GM12878 (cell line): Measurements from ENCODE around the gene AIG1. TPM values are rescaled to one million over a fixed set of nuclear protein-coding genes. Genes with fewer than 3 reads are reported as not detected.

Experiments
- ATAC-seq: fragments of 200-7000 bp; cut with Tn5 transposase; 3 replicates; pipeline ENCODE4 v1.9.1; 2020; ENCODE audit warnings: mild to moderate bottlenecking, moderate library complexity
- BruUV-seq: library from RNA; stranded (reverse); fragments of 400-500 nt; replicated peaks from 2 replicates; lab custom pipeline; 2021; lab: Mats Ljungman, UMichigan
- CTCF ChIA-PET: fragments of 300-600 bp; sonication (Branson Sonifier 250); formaldehyde crosslinking; extraction: SDS; loops from one replicate; lab custom pipeline; 2021; ENCODE audit warnings: inconsistent platforms; lab: Yijun Ruan, JAX
- POLR2A ChIA-PET: fragments of 350-600 bp; formaldehyde crosslinking; extraction: SDS; loops from one replicate; lab custom pipeline; 2021; ENCODE audit warnings: inconsistent platforms; lab: Charles Lee
- RAD21 ChIA-PET: fragments of 300-600 bp; sonication (Branson Sonifier 250); formaldehyde crosslinking; loops from one replicate; lab custom pipeline; 2023; ENCODE audit warnings: antibody characterized with exemption; ENCODE audit not compliant: unreplicated experiment; lab: Charles Lee
- SMC1A ChIA-PET: fragments of 300-600 bp; sonication (Branson Sonifier 250); formaldehyde crosslinking; loops from one replicate; lab custom pipeline; 2023; ENCODE audit not compliant: unreplicated experiment, uncharacterized antibody; lab: Charles Lee
- DNase-seq: peaks from one replicate; pipeline ENCODE4 v3.0.0-alpha.2; 2011; ENCODE audit warnings: low read depth, low spot score
- FAIRE-seq: peaks from 3 replicates; lab custom pipeline; 2011; peaks lifted over from hg19 to GRCh38; lab: Jason Lieb, UNC
- H2AFZ ChIP-seq: 2 replicates; pipeline ENCODE4 v1.6.0; 2011; ENCODE audit warnings: low read depth, low read length, control low read depth; ENCODE audit not compliant: control insufficient read depth
- H3K27ac ChIP-seq: 2 replicates; pipeline ENCODE4 v1.5.1; 2011; ENCODE audit warnings: control low read depth; ENCODE audit not compliant: control insufficient read depth, insufficient read depth
- H3K27me3 ChIP-seq, 2 experiments: replicated peaks in 1 of 2; 2 replicates each; pipeline versions ENCODE4 v1.6.0 to v1.6.1; 2011; ENCODE audit warnings: low read length in 1 of 2; ENCODE audit not compliant: control insufficient read depth in 2 of 2, insufficient read depth in 2 of 2
- H3K36me3 ChIP-seq, 2 experiments: 2 replicates each; pipeline ENCODE4 v1.5.1; 2011; ENCODE audit warnings: low read length in 1 of 2; ENCODE audit not compliant: control insufficient read depth in 2 of 2, insufficient read depth in 2 of 2
- H3K4me1 ChIP-seq: 2 replicates; pipeline ENCODE4 v1.6.1; 2011; ENCODE audit warnings: mild to moderate bottlenecking, low read length, moderate library complexity, mixed read lengths; ENCODE audit not compliant: control insufficient read depth, insufficient read depth
- H3K4me2 ChIP-seq: 2 replicates; pipeline ENCODE4 v1.6.0; 2011; ENCODE audit warnings: control low read depth; ENCODE audit not compliant: control insufficient read depth, insufficient read depth
- H3K4me3 ChIP-seq: fragments of 200-600 bp; sonication (generic); 2 replicates; pipeline ENCODE4 v1.5.1; 2016
- H3K79me2 ChIP-seq: 2 replicates; pipeline ENCODE4 v1.6.0; 2011; ENCODE audit warnings: low read length; ENCODE audit not compliant: control insufficient read depth, insufficient read depth
- H3K9ac ChIP-seq: 2 replicates; pipeline ENCODE4 v1.8.0; 2011; ENCODE audit warnings: low read length, control low read depth, mixed read lengths; ENCODE audit not compliant: control insufficient read depth, insufficient read depth
- H3K9me3 ChIP-seq: replicated peaks from 3 replicates; pipeline ENCODE4 v1.5.1; 2011; ENCODE audit warnings: mild to moderate bottlenecking, low read length; ENCODE audit not compliant: control insufficient read depth, insufficient read depth
- H4K20me1 ChIP-seq: 2 replicates; pipeline ENCODE4 v1.6.0; 2011; ENCODE audit not compliant: control insufficient read depth, insufficient read depth
- ATF7 ChIP-seq: fragments of 450-650 bp; IDR thresholded peaks from 2 replicates; pipeline ENCODE4 v1.6.1; 2016; ENCODE audit warnings: low read depth, mild to moderate bottlenecking
- BACH1 ChIP-seq: fragments of 450-650 bp; IDR thresholded peaks from 2 replicates; pipeline ENCODE4 v1.6.1; 2017; ENCODE audit warnings: mild to moderate bottlenecking, borderline replicate concordance
- CEBPZ ChIP-seq: fragments of 150-350 bp; IDR thresholded peaks from 2 replicates; pipeline ENCODE4 v1.6.1; 2016; ENCODE audit warnings: low read depth, low read length
- CHD1 ChIP-seq: IDR thresholded peaks from 2 replicates; pipeline ENCODE4 v1.6.1; 2012; ENCODE audit warnings: low read depth, low read length, improper control_type of control experiment
- CREM ChIP-seq: IDR thresholded peaks from 2 replicates; pipeline ENCODE4 v1.6.1; 2014; ENCODE audit warnings: antibody characterized with exemption, low read depth
- FOXM1 ChIP-seq: IDR thresholded peaks from 2 replicates; pipeline ENCODE4 v1.6.1; 2012; ENCODE audit warnings: low read depth, mild to moderate bottlenecking, inconsistent platforms, low read length, moderate library complexity
- IRF4 ChIP-seq: IDR thresholded peaks from 2 replicates; pipeline ENCODE4 v1.6.1; 2011; ENCODE audit warnings: low read depth, low read length
- JUNB ChIP-seq: IDR thresholded peaks from 2 replicates; pipeline ENCODE4 v1.6.1; 2016; ENCODE audit warnings: antibody characterized with exemption, mild to moderate bottlenecking
- LARP7 ChIP-seq: fragments of 450-650 bp; IDR thresholded peaks from 2 replicates; pipeline ENCODE4 v1.6.1; 2017; ENCODE audit warnings: mild to moderate bottlenecking
- MEF2A ChIP-seq: IDR thresholded peaks from 2 replicates; pipeline ENCODE4 v1.6.1; 2011; ENCODE audit warnings: low read depth, mild to moderate bottlenecking, low read length, moderate library complexity; ENCODE audit not compliant: insufficient read depth
- MTA2 ChIP-seq: fragments of 450-650 bp; IDR thresholded peaks from 2 replicates; pipeline ENCODE4 v1.6.1; 2016; ENCODE audit warnings: low read depth, mild to moderate bottlenecking, moderate library complexity
- MXI1 ChIP-seq: fragments of 150-350 bp; IDR thresholded peaks from 2 replicates; pipeline ENCODE4 v1.6.1; 2011; ENCODE audit warnings: low read depth, mild to moderate bottlenecking, inconsistent platforms, low read length, improper control_type of control experiment
- RAD21 ChIP-seq: IDR thresholded peaks from 2 replicates; pipeline ENCODE4 v1.6.1; 2011; ENCODE audit warnings: mild to moderate bottlenecking, low read depth, low read length, moderate library complexity; ENCODE audit not compliant: insufficient read depth
- RBBP5 ChIP-seq: fragments of 200-600 bp; sonication (generic); conservative IDR thresholded peaks from 2 replicates; pipeline ENCODE4 v1.6.1; 2016
- RUNX3 ChIP-seq: IDR thresholded peaks from 2 replicates; pipeline ENCODE4 v1.6.1; 2012; ENCODE audit warnings: low read length, inconsistent platforms
- SMAD5 ChIP-seq: IDR thresholded peaks from 2 replicates; pipeline ENCODE4 v1.6.1; 2016; ENCODE audit warnings: antibody characterized with exemption, low read depth
- TAF1 ChIP-seq: IDR thresholded peaks from 2 replicates; pipeline ENCODE4 v1.6.1; 2011; ENCODE audit warnings: mild to moderate bottlenecking, low read depth, low read length, borderline replicate concordance
- WGBS: methylation state at CpG from one replicate; pipeline ENCODE4 v1.1.6; 2016; ENCODE audit warnings: low lambda C conversion rate; ENCODE audit not compliant: insufficient replicate concordance, insufficient coverage; ENCODE audit errors: missing lambda C conversion rate; 5-methylcytosine and 5-hydroxymethylcytosine counted together
- in situ Hi-C: fragments of 300-500 bp; cut with MboI; formaldehyde crosslinking; loops from 9 replicates; pipeline ENCODE4 v1.14.3; 2018; ENCODE audit warnings: mixed read lengths
- intact Hi-C: fragments of 100-400 bp; cut with micrococcal nuclease; formaldehyde crosslinking; loops from one replicate; pipeline ENCODE4 v1.14.2; 2022; ENCODE audit not compliant: unreplicated experiment
- polyA plus RNA-seq, 11 experiments: library from polyadenylated mRNA; depleted of rRNA in 4 of 11; unstranded in 6 of 11; stranded (reverse) in 5 of 11; fragments of >200 nt; fragmentation: Nextera tagmentation in 4 of 11; fragmentation: Illumina TruSeq in 1 of 11; extraction: Ambion mirVana in 4 of 11; extraction: Trizol in 1 of 11; gene quantifications; 1 replicate in 1 of 11; 2 replicates in 10 of 11; pipeline versions ENCODE4 v1.2.1 to v1.2.3, GENCODE V29; 2011 to 2016; ENCODE audit warnings: inconsistent platforms in 2 of 11, missing spikeins in 2 of 11, low read depth in 1 of 11
- total RNA-seq, 4 experiments: library from RNA; depleted of rRNA in 3 of 4; stranded (reverse); fragments of >200 nt in 3 of 4; fragmentation: Illumina TruSeq in 1 of 4; extraction: Trizol in 1 of 4; gene quantifications; 2 replicates each; pipeline versions ENCODE4 v1.2.1 to v1.2.3, GENCODE V29; 2013 to 2021

Gene AIG1
- total and polyA plus RNA-seq, 10 of the 15 experiments (the other 5 are each of a cell fraction or from before 2014, with no cell fraction given) = 27.0 to 74.5 (median 36.4) TPM

- intact Hi-C loops = no loop called here
- SMC1A ChIA-PET = no interaction called here
These were observed 260.9 kb downstream of the AIG1 start for GRCh38 chr6:143321491-143322086.

More at GRCh38 chr6:143321491-143322086, 260.9 kb downstream of the AIG1 start:
- no TSS peak for BruUV-seq
- no peak overlapping the region for H2AFZ ChIP-seq
- H4K20me1 ChIP-seq = no peaks in the 10 kb centered on the region
- in situ Hi-C loops = no loop called here
- CTCF ChIA-PET = no interaction called here
- RAD21 ChIA-PET = no interaction called here
- no peak overlapping the region for H3K4me2 ChIP-seq
- no peaks in the 10 kb centered on the region for H3K36me3 ChIP-seq
- H3K9ac ChIP-seq = no peak overlapping the region
- H3K9me3 ChIP-seq = no peaks in the 10 kb centered on the region
- ATAC-seq (no peak), DNase-seq (no peak), FAIRE-seq (no peak)
- no peak overlapping the region for H3K4me3 ChIP-seq
- POLR2A ChIA-PET = no interaction called here
- H3K4me1 ChIP-seq = no peaks in the 10 kb centered on the region
- no peak overlapping the region for H3K27ac ChIP-seq
- no peaks in the 10 kb centered on the region for H3K27me3 ChIP-seq
- TF ChIP-seq TAF1 = no peak
- TF ChIP-seq JUNB = no peak
- TF ChIP-seq RUNX3 = no peak
- no peak for TF ChIP-seq MTA2
- no peak for TF ChIP-seq MEF2A
- no peak for TF ChIP-seq SMAD5
- TF ChIP-seq BACH1 = no peak
- TF ChIP-seq ATF7 = no peak
- TF ChIP-seq CEBPZ = no peak
- no peak for TF ChIP-seq LARP7
- TF ChIP-seq CREM = no peak
- TF ChIP-seq CHD1 = no peak
- TF ChIP-seq MXI1 = no peak
- no peak for TF ChIP-seq FOXM1
- TF ChIP-seq RAD21 = no peak
- no peak for TF ChIP-seq RBBP5
- TF ChIP-seq IRF4 = no peak
- TF ChIP-seq, all 136 proteins: peak for 0
- H3K79me2 ChIP-seq = no peaks in the 10 kb centered on the region
- 86% methylated on average over 5 of the region's 5 CpGs for WGBS
